ENCODE measurements around the gene ACOT8. TPM values are rescaled to one million over a fixed set of nuclear protein-coding genes. Genes with fewer than 3 reads are reported as not detected.

Gene ACOT8
- total RNA-seq, 4 donors from 2014 or later, result 27.2 to 49.8 (median 29.9) TPM

GRCh38 chr20:45899046-45899835, 42.0 kb upstream of the ACOT8 start:
- ATAC-seq, result no peak
- no peak overlapping the region for H3K4me3 ChIP-seq
- TF ChIP-seq POLR2AphosphoS5 (IDR thresholded peaks at IDR 0.05) (no peak), CTCF (IDR thresholded peaks at IDR 0.05) (no peak), EP300 (IDR thresholded peaks at IDR 0.05) (no peak), POLR2A (IDR thresholded peaks at IDR 0.05) (no peak)
- peaks cover 0 to 89% of the 10 kb centered on the region in 2 donors for H3K36me3 ChIP-seq
- H3K4me1 ChIP-seq, result no peaks in the 10 kb centered on the region
- H3K27ac ChIP-seq, result no peak overlapping the region
- H3K27me3 ChIP-seq, result no peaks in the 10 kb centered on the region
- WGBS, 2 donors (ENCODE audit: low coverage in 1 of 2), result 73 to 76% methylated on average over 4 to 7 of the region's 13 CpGs
- no peaks in the 10 kb centered on the region for H3K9me3 ChIP-seq

DNA sequence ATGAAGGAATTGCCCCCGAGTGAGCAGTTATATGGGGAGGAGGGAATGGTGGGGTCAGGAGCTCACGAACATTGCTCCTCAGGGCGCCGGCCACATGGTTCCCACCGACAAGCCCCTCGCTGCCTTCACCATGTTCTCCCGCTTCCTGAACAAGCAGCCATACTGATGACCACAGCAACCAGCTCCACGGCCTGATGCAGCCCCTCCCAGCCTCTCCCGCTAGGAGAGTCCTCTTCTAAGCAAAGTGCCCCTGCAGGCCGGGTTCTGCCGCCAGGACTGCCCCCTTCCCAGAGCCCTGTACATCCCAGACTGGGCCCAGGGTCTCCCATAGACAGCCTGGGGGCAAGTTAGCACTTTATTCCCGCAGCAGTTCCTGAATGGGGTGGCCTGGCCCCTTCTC, 41.1 kb upstream of the ACOT8 start:
- WGBS, 2 donors (ENCODE audit: low coverage in 1 of 2), result 81 to 90% methylated on average over 4 to 5 of the region's 12 CpGs
- no peaks in the 10 kb centered on the region for H3K9me3 ChIP-seq

GRCh38 chr20:45897692-45898091, 40.5 kb upstream of the ACOT8 start:
- peaks cover 0 to 95% of the 10 kb centered on the region in 2 donors for H3K36me3 ChIP-seq

More for the DNA sequence above, 41.1 kb upstream of the ACOT8 start:
- Histone ChIP-seq H3K4me1 (peaks cover 0 to 2% (median 0%) of the 10 kb centered on the region in 3 donors), H3K27me3 (no peaks in the 10 kb centered on the region), H3K27ac (no peak overlapping the region), H3K4me3 (no peak overlapping the region), H3K36me3 (peaks cover 0 to 94% of the 10 kb centered on the region in 2 donors)
- no peak for ATAC-seq
- TF ChIP-seq CTCF (IDR thresholded peaks at IDR 0.05) (no peak), POLR2A (IDR thresholded peaks at IDR 0.05) (no peak), EP300 (IDR thresholded peaks at IDR 0.05) (no peak), POLR2AphosphoS5 (IDR thresholded peaks at IDR 0.05) (no peak)

GRCh38 chr20:45897289-45897688, 40.1 kb upstream of the ACOT8 start:
- H3K4me1 ChIP-seq, result peaks cover 0 to 12% (median 7%) of the 10 kb centered on the region in 3 donors
- peaks cover 0 to 95% of the 10 kb centered on the region in 2 donors for H3K36me3 ChIP-seq
- no peak overlapping the region for H3K4me3 ChIP-seq
- no peak for TF ChIP-seq POLR2A (IDR thresholded peaks at IDR 0.05)
- WGBS, 2 donors (ENCODE audit: low coverage in 1 of 2), result 78 to 82% methylated on average over 2 of the region's 2 CpGs
- H3K27me3 ChIP-seq, result no peaks in the 10 kb centered on the region
- H3K9me3 ChIP-seq, result no peaks in the 10 kb centered on the region
- no peak for ATAC-seq
- H3K27ac ChIP-seq, result no peak overlapping the region

More at GRCh38 chr20:45897692-45898091, 40.5 kb upstream of the ACOT8 start:
- TF ChIP-seq POLR2AphosphoS5 (IDR thresholded peaks at IDR 0.05) (no peak), CTCF (IDR thresholded peaks at IDR 0.05) (no peak), EP300 (IDR thresholded peaks at IDR 0.05) (no peak), POLR2A (IDR thresholded peaks at IDR 0.05) (no peak)
- Histone ChIP-seq H3K4me1 (peaks cover 0 to 8% (median 3%) of the 10 kb centered on the region in 3 donors), H3K4me3 (no peak overlapping the region), H3K27ac (no peak overlapping the region), H3K27me3 (no peaks in the 10 kb centered on the region), H3K9me3 (no peaks in the 10 kb centered on the region)
- WGBS, 2 donors (ENCODE audit: low coverage in 1 of 2), result 80% methylated on average over 1 of the region's 7 CpGs; no CpG with 5 or more reads in 1 of the 2 donors
- ATAC-seq, result no peak

- no peak for TF ChIP-seq CTCF (IDR thresholded peaks at IDR 0.05)
- TF ChIP-seq POLR2AphosphoS5 (IDR thresholded peaks at IDR 0.05), result no peak
- no peak for TF ChIP-seq POLR2A (IDR thresholded peaks at IDR 0.05)
- TF ChIP-seq EP300 (IDR thresholded peaks at IDR 0.05), result no peak
- Histone ChIP-seq H3K4me3 (no peak overlapping the region), H3K4me1 (peaks cover 0 to 18% (median 13%) of the 10 kb centered on the region in 3 donors), H3K27me3 (no peaks in the 10 kb centered on the region), H3K9me3 (no peaks in the 10 kb centered on the region), H3K36me3 (peaks cover 0 to 92% of the 10 kb centered on the region in 2 donors), H3K27ac (no peak overlapping the region)
- ATAC-seq, result no peak
- WGBS, 2 donors (ENCODE audit: low coverage in 1 of 2), result 88% methylated on average over 7 of the region's 14 CpGs; no CpG with 5 or more reads in 1 of the 2 donors
Observed at GRCh38 chr20:45896641-45897161, 39.5 kb upstream of the ACOT8 start.
